ENCODE data around the gene MEIOB. TPM values are rescaled to one million over a fixed set of nuclear protein-coding genes. Genes with fewer than 3 reads are reported as not detected.

The MEIOB gene
- polyA plus RNA-seq, 2 of the 4 experiments (the other 2 are of a cell fraction) = 2.9 to 9.1 TPM

- Histone ChIP-seq H3K9me3 (no peaks in the 10 kb centered on the region), H3K4me2 (no peak overlapping the region), H3K27ac (no peak overlapping the region), H3K4me3 (no peak overlapping the region), H3K4me1 (peaks cover 6% of the 10 kb centered on the region; the same call in 1 of the 3 replicates)
- DNase-seq (ENCODE audit: low read depth in 1 of 2, low spot score in 1 of 2) (no peak), FAIRE-seq (no peak), ATAC-seq (no peak)
- 87% methylated on average over 10 of the region's 19 CpGs for WGBS (ENCODE audit: missing lambda C conversion rate)
- TF ChIP-seq ZNF302 (CRISPR knock-in tag; IDR thresholded peaks at IDR 0.05) (no peak), KDM1A (IDR thresholded peaks at IDR 0.05; ENCODE audit: low read depth) (no peak), SREBF2 (IDR thresholded peaks at IDR 0.05) (no peak), JUN (IDR thresholded peaks at IDR 0.05) (no peak), ZC3H11A (IDR thresholded peaks at IDR 0.05) (no peak), POLR2A (IDR thresholded peaks at IDR 0.05; ENCODE audit: low read length) (no peak), HOXB13 (CRISPR knock-in tag; IDR thresholded peaks at IDR 0.05; ENCODE audit: low read depth) (no peak), POLR2AphosphoS2 (conservative IDR thresholded peaks at IDR 0.05; ENCODE audit: low read length) (no peak), MYC (IDR thresholded peaks at IDR 0.05; ENCODE audit: borderline replicate concordance, low read length) (no peak)
- ChIA-PET POLR2A (no interaction called here), CTCF (interaction anchor here (0.5 to 1.4 kb wide), 4 partner anchors 11 to 168 kb away, joined by 3 read pairs; partner anchors contain the start of gene MAPK8IP3)
These were observed 83.3 kb downstream of the MEIOB start for GRCh38 chr16:1788708-1789100.

GRCh38 chr16:1788095-1788707, 83.8 kb downstream of the MEIOB start:
- H3K9me3 ChIP-seq = no peaks in the 10 kb centered on the region
- H3K27ac ChIP-seq = no peak overlapping the region
- peaks cover 6% of the 10 kb centered on the region; the same call in 1 of the 3 replicates for H3K4me1 ChIP-seq
- H3K4me2 ChIP-seq = no peak overlapping the region
- FAIRE-seq = no peak
- no peak for ATAC-seq
- WGBS (ENCODE audit: missing lambda C conversion rate) = 93% methylated on average over 33 of the region's 38 CpGs
- TF ChIP-seq ATOH8 (CRISPR knock-in tag; IDR thresholded peaks at IDR 0.05; ENCODE audit: low read depth) (no peak), KDM1A (IDR thresholded peaks at IDR 0.05; ENCODE audit: low read depth) (no peak), REST (IDR thresholded peaks at IDR 0.05) (no peak), SMC3 (IDR thresholded peaks at IDR 0.05) (no peak), ESRRA (IDR thresholded peaks at IDR 0.05; ENCODE audit: borderline replicate concordance, low read length) (no peak), EP300 (IDR thresholded peaks at IDR 0.05) (no peak), EHF (CRISPR knock-in tag; IDR thresholded peaks at IDR 0.05) (no peak)
- POLR2A ChIA-PET = no interaction called here
- no peak overlapping the region for H3K4me3 ChIP-seq
- DNase-seq (ENCODE audit: low read depth in 1 of 2, low spot score in 1 of 2) = no peak
- CTCF ChIA-PET = interaction anchor here (0.5 to 0.9 kb wide), 3 partner anchors 25 to 416 kb away, joined by 3 to 4 read pairs (median 3); no protein-coding TSS in a partner anchor

GRCh38 chr16:1787322-1788094, 84.5 kb downstream of the MEIOB start:
- Histone ChIP-seq H3K4me1 (peaks cover 6% of the 10 kb centered on the region; the same call in 1 of the 3 replicates), H3K9me3 (no peaks in the 10 kb centered on the region), H3K27ac (no peak overlapping the region), H3K4me2 (no peak overlapping the region), H3K4me3 (no peak overlapping the region)
- no peak for TF ChIP-seq HOXB13 (CRISPR knock-in tag; IDR thresholded peaks at IDR 0.05; ENCODE audit: low read depth)
- TF ChIP-seq MAX (IDR thresholded peaks at IDR 0.05) = no peak
- FAIRE-seq (no peak), DNase-seq (ENCODE audit: low read depth in 1 of 2, low spot score in 1 of 2) (no peak), ATAC-seq (no peak)
- 91% methylated on average over 31 of the region's 44 CpGs for WGBS (ENCODE audit: missing lambda C conversion rate)
- CTCF ChIA-PET = interaction anchor here (0.6 to 1.0 kb wide), 2 partner anchors 23 to 415 kb away, joined by 3 to 4 read pairs; no protein-coding TSS in a partner anchor
- POLR2A ChIA-PET = no interaction called here
